Stimulated activated CD8-positive, alpha-beta memory T cell treated with anti-CD3 and anti-CD28 coated beads, Interleukin-15, amount 100 ng/mL, for 1 hour (primary cell): ENCODE data around the gene MYO7A.

Source experiments
- DNase-seq: peaks from one replicate; pipeline ENCODE4 v3.0.0-alpha.2; 2020; ENCODE audit warnings: low read depth

The MYO7A gene

GRCh38 chr11:77127920-77128691, at the start of gene MYO7A:
TSS of gene MYO7A (plus strand) at chr11:77128246. CDS start at chr11:77130635, 2,389 bp downstream.
- DNase-seq: no peak

DNA sequence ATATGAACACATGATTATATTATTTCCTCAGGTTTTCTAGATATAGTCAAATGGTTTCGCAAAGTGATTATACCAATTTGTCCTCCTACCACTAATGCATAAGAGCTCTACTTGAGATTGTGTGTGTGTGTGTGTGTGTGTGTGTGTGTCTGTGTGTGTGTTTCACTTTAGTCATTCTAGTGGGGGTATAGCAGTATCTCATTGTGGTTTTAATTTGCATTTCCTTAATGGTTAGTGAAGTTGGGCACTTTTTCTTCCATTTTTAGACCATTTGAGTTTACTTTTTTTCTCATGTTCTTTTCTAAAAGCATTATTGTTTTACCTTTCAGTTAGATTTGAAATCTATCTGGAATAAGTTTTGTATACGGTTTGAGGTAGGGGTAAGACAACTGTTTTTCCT, 48.4 kb upstream of the MYO7A start:
- DNase-seq: no peak

- no peak for DNase-seq
These were observed 47.3 kb upstream of the MYO7A start for GRCh38 chr11:77080643-77081210.

DNA sequence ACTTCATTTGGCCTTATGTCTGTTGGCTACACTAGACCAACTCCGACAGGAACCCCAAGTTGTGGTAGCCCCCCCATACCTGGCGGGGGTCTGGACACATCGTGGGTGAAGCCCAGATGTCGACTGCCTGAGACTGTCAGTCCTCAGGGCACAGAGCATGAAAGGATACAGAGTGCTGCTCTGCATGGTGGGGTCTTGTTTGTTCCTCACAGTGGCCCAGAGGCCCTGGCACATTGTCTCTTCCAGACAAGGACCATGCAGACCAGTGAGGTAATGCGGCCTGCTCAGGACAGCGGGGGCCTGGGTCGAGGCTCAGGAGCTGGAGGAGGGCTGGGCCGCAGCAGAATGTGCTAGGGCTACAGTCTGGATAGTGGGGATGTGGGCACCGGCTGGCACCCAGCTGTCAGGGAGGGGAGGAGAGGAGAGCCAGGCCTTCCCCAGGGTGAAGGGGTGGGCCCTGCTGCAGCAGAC, 46.6 kb upstream of the MYO7A start:
- DNase-seq: no peak

GRCh38 chr11:77081976-77082836, 45.8 kb upstream of the MYO7A start:
- no peak for DNase-seq

DNA sequence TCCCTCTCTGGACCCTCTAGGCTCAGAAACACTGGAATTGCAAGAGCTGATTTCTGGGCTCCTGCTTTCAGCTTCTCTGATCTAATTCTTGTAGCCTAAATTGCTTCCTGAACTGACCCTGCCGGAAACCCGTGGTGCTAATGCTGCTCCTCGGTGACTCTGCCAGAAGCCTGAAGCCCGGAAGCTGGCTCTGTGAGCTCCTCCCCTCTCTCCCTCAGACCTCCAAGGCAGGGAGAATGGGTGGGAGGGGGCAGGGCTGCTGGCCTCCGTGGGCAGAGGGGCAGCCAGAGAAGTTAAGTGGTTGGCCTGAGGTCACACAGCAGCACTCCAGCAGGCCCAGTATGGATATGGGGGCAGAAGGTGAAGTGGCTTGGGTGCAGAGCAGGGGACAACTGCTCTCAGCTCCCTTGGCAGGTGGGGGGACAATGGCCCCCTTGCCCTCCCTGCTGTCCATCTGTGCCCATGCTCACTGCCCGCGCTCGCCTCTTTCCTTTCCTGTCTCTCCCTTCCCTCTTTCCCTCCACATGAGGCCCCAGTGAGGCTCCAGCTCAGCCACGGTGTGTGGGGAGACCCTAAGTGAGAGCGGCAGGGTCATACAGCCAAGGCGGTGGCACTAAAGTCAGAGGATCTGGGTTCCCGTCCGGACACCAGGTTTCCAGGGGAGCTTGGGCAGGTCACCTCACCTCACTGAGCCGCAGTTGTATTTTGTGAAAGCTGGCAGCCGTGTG, 45.0 kb upstream of the MYO7A start:
- DNase-seq: no peak

- no peak for DNase-seq
These were observed 44.3 kb upstream of the MYO7A start for GRCh38 chr11:77083566-77084245.

- DNase-seq: no peak
These were observed 43.4 kb upstream of the MYO7A start for GRCh38 chr11:77084581-77085191.

DNA sequence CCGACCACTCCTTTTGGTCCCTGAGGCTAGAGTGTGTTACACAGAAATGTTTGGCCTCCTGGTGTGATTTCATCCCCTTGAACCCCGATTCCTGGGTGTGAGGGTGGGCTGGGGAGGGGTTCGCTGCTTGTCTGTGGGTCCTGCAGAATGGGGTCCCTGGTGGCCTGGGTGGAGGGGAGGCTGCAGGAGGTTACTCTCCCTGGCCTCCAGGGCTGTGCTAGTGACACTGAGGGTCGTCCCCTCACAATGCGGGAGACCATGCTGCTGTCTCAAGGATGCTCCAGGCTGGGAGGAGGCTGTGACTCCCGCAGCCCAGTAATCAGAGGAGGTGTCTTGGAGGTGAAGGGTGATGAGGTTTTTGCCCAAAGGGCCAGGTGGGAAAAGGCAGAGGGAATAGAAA, 42.4 kb upstream of the MYO7A start:
- DNase-seq: no peak

GRCh38 chr11:77086521-77087472, 41.2 kb upstream of the MYO7A start:
- no peak for DNase-seq

DNA sequence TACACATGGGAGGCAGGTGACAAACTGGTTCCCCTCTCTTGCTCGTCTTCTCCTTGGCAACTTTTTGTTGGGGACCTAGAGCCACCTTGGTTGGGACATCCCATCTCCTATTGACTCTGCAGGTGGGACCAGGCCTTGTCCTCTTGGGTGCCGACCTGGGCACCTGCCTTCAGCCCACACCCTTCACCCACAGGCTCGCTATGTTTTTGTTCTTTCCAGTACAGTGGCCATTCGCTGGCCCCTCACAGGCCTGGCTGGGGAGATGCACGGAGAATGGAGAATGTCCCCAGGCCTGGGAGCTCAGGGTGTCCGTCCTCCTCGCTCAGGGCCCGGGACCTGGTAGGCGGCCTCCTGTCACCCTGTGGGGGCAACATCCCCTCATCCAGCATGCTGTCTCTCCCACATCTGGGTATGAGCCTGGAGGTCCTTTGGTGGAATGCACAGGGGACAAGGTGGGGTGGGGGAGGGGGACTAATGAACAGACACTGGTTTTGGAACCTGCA, 40.3 kb upstream of the MYO7A start:
- DNase-seq: no peak

DNA sequence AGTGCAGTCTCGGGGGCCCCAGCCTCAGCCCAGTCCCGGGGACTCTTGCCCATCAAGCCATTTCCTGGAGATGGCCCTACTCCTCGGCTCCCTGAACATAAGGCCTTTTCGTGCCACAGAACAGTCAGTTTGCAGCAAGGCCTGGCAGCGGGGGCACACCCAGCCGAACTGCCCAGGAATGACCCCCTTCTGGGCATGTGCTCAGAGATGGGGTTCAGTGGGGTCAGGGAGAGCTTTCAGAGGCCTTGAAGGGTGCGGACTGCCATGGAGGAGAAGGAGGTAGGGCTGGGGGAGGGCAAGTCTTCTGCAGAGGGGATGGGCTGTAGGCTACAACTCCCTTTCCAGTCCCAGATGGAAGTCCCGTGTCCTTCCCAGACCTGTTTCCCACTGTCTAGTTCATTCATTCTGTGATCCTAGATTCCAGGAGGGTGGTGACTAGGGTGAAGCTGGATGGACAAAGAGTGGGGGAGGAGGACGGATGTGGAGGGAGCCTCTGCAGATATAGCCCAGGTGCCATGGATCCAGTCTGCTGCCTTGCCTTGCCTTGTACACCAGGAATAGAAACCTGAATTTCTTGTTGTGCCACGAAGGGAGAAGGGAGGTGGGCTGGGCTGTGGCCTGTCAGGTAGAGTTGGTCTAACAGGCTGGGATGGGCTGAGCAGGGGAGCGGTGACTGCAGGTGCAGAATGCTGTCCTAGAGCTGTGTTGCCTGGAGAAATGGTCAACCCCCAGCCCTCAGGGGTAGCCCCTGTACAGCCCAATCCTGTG, 39.6 kb upstream of the MYO7A start:
- no peak for DNase-seq

GRCh38 chr11:77089004-77089545, 39.0 kb upstream of the MYO7A start:
- no peak for DNase-seq

DNA sequence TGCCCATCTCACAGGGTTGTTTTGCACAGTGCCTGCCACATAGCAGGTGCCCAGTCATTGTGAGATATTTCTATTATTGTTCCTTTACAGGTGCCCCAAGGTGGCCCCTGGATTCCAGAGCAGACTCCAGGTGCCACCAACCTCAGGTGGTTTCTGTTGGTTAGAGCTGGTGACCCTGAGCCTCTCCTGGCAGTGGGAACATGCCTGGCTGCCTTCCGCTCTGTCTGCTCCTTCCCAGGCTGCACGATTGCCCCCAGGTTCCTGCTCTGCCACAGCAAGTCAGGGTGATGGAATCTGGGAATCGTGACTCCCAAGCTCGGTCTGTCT, 38.0 kb upstream of the MYO7A start:
- no peak for DNase-seq

DNA sequence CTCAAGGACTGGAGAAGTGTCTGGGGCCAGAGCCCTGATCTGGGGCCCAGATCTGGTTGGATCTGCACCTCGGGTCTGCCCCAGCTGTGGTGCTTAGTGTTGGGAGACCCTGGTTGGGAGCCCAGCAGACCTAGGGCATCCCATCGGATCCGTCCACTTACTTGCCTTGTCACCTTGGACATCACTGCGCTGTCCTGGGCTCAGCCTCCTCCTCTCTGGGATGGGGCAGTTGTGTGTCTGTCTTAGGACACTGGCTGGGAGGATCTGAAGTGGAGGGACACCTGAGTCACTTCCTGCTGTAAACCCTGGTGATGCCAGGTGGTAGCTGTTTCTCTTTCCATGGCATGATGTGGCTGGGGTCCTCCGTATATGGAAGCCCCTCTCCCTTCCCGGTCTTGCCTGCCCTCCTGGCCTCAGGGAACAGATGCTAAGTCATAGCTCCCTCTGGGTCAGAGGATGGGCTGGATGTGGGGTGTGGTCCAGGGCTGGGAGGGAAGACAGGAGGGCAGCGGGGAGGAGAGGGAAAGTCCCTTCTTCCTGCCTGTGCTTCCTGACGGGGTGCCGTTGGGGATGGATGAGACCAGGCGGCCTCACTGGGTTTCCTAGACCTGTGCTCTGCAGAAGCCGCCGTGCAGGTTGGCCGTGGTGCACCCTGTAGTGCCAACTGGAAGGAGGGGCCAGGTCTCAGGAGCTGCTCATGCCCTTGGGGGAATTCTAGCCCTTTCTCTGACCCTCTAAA, 37.5 kb upstream of the MYO7A start:
- no peak for DNase-seq

DNA sequence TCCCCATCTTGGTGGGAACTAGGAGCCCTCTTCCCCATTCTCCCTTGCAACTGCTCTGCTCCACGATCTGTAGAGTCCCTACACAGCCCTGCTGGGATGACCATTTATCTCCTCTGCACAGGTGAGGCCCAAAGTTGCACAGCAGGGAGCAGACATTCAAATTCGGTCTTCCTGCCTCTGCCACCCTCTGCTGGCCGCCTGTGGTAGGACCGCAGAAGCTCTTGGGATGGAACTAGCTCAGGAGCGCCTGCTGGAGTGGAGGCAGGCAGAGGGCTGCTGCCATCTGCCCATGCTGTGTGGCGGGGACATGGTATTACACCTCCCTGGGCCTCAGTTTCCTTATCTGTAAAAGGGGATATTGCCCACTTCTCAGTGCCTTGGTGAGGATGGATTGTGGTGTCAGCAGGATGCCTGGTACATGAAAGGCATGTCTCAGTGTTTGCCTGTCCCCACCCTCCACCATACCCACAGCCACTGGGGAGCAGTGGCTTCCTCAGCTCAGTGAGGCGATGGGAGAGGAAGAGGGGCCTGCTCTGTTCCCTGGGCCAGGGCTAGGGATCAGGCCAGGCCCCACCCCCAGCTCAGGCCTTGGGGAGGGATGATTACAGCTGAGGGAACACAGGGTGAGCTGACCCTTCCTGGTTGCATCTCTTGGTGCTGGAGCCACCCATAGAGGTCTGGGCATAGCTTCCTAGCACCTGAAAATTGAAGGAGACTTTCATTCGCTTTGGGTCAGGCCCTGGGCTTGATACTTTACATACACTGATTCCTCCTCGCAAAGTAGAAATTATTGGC, 36.7 kb upstream of the MYO7A start:
- DNase-seq: peak; percentile 71

- no peak for DNase-seq
These were observed 35.7 kb upstream of the MYO7A start for GRCh38 chr11:77092382-77092781.
